ENCODE data around the gene PTGR2.

The PTGR2 gene

GRCh38 chr14:73924337-73924736 is 72.7 kb downstream of the PTGR2 start:
- H3K36me3 ChIP-seq (ENCODE audit: control insufficient read depth, insufficient read depth, low read length), result no peaks in the 10 kb centered on the region
- no peak overlapping the region for H3K4me3 ChIP-seq (ENCODE audit: low read depth, low read length)
- no peak overlapping the region for H3K4me2 ChIP-seq (ENCODE audit: low read length)
- no peak overlapping the region for H2AFZ ChIP-seq
- no peaks in the 10 kb centered on the region for H3K4me1 ChIP-seq
- H3K27me3 ChIP-seq (ENCODE audit: control insufficient read depth, insufficient read depth, low read length), result no peaks in the 10 kb centered on the region
- H3K79me2 ChIP-seq, result peaks cover 10% of the 10 kb centered on the region
- no peak for TF ChIP-seq CTCF (IDR thresholded peaks at IDR 0.05)
- H3K9me3 ChIP-seq (ENCODE audit: control insufficient read depth, low read length), result no peaks in the 10 kb centered on the region
- no peak overlapping the region for H3K9ac ChIP-seq
- H3K27ac ChIP-seq, result no peak overlapping the region

All from parathyroid adenoma (tissue), 2 donors.